ENCODE results near the gene DOCK1. TPM values are rescaled to one million over a fixed set of nuclear protein-coding genes. Genes with fewer than 3 reads are reported as not detected.

The DOCK1 gene
- total RNA-seq, 4 donors from 2014 or later: 4.3 to 6.0 (median 4.8) TPM

DNA sequence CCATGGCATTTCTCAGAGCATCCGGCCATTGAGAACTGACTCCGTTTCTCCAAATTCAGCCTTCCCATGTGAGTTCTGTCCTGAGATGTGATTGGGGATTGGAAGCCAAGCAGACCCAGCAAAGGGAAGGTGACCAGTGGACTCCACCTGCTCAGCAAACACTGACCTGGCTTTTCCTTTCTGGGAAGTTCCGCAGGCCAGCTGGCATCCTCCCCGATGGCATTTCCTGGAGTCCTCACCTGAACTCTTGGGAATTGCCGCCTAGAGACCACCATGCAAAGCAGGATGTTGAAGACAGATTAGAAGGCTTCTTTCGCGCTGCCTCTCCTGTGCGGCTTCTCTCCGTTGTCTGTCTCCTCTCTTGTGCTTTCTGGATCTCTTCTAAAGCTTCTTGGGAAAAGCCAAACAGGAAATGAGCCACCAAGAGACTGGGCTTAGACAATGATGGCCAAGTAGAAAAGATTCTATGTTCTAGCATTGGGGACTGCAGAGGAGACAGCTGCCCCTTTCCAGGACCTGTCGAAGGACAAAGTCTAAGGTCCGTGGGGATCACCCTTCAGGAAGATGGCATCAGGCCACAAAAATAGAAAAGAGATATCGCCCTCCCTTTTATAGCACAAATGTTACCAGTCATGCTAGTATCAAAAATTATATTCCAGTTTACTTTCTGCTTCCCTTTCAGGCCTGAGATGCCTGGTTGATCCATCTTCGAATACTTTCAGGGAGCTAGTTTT is 394.9 kb downstream of the DOCK1 start:
- ATAC-seq (no peak), DNase-seq (no peak)
- Histone ChIP-seq H3K4me3 (no peak overlapping the region), H3K9me3 (no peaks in the 10 kb centered on the region), H3K27ac (no peak overlapping the region), H3K4me1 (no peaks in the 10 kb centered on the region), H3K36me3 (no peaks in the 10 kb centered on the region), H3K27me3 (no peaks in the 10 kb centered on the region)
- in situ Hi-C loops (cut with MboI; ENCODE audit: low sequenced_read_pairs in 4 of 4): no loop called here
- TF ChIP-seq, protein P1, sequence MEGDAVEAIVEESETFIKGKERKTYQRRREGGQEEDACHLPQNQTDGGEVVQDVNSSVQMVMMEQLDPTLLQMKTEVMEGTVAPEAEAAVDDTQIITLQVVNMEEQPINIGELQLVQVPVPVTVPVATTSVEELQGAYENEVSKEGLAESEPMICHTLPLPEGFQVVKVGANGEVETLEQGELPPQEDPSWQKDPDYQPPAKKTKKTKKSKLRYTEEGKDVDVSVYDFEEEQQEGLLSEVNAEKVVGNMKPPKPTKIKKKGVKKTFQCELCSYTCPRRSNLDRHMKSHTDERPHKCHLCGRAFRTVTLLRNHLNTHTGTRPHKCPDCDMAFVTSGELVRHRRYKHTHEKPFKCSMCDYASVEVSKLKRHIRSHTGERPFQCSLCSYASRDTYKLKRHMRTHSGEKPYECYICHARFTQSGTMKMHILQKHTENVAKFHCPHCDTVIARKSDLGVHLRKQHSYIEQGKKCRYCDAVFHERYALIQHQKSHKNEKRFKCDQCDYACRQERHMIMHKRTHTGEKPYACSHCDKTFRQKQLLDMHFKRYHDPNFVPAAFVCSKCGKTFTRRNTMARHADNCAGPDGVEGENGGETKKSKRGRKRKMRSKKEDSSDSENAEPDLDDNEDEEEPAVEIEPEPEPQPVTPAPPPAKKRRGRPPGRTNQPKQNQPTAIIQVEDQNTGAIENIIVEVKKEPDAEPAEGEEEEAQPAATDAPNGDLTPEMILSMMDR (IDR thresholded peaks at IDR 0.05 in 4 of 5, conservative IDR thresholded peaks at IDR 0.05 in 1 of 5): no peak
- TF ChIP-seq POLR2A (IDR thresholded peaks at IDR 0.05): no peak
- intact Hi-C loops (cut with DNase I; ENCODE audit: low total_unique reads): no loop called here

DNA sequence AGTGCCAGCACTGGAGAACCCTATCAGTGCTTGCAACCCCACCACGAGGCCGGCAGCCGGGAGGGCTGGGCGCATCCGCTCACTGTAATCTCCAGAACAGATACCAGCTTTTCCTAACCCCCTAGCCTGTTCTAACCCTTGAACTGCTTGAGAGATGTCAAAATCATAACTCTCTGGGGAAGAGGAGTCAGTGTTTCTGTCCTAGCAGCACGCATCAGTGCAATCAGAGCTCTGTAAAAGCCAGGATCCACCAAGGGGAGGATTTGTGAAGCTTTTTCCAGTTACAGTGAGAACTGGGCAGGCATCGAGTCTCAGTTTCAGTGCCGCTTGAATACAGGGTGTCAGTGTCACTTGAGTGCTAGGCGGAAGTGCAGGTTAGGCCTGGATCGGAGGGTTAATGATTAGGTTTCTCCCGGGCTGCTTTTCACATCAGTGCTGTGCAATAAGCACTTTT is 395.7 kb downstream of the DOCK1 start:
- in situ Hi-C loops (cut with MboI; ENCODE audit: low sequenced_read_pairs in 4 of 4): no loop called here

DNA sequence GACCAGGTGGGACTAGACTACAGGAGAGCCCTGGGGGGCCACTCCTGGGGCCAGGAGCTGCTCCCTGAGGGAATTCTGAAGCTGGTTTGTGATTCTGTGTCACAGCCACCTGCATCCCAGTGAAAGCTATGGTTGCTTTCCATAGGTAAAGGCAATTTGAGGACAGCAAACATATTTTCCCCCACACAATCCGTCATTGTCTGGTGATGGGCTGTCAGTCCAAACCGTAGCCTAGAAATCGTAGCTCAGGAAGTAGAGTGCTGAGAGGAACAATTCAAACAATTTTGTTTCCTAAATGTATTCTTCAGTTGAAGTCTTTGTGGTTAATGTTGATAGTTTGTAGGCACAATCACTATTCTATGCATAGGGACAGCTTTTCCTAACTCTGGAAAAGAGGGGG is 397.1 kb downstream of the DOCK1 start:
- ATAC-seq (no peak), DNase-seq (no peak)
- no peaks in the 10 kb centered on the region for H3K9me3 ChIP-seq
- H3K4me3 ChIP-seq: no peak overlapping the region
- H3K36me3 ChIP-seq: no peaks in the 10 kb centered on the region
- no peaks in the 10 kb centered on the region for H3K4me1 ChIP-seq
- no peak overlapping the region for H3K27ac ChIP-seq
- no peaks in the 10 kb centered on the region for H3K27me3 ChIP-seq
- in situ Hi-C loops (cut with MboI; ENCODE audit: low sequenced_read_pairs in 4 of 4) (no loop called here), intact Hi-C loops (cut with DNase I; ENCODE audit: low total_unique reads) (no loop called here)
- TF ChIP-seq, protein P1 (IDR thresholded peaks at IDR 0.05 in 4 of 5, conservative IDR thresholded peaks at IDR 0.05 in 1 of 5): no peak
- TF ChIP-seq POLR2A (IDR thresholded peaks at IDR 0.05): no peak

More for the DNA sequence above, 395.7 kb downstream of the DOCK1 start:
- H3K27me3 ChIP-seq: no peaks in the 10 kb centered on the region
- no peaks in the 10 kb centered on the region for H3K36me3 ChIP-seq
- H3K27ac ChIP-seq: no peak overlapping the region
- DNase-seq: no peak
- TF ChIP-seq, protein P1 (IDR thresholded peaks at IDR 0.05 in 4 of 5, conservative IDR thresholded peaks at IDR 0.05 in 1 of 5): no peak
- TF ChIP-seq POLR2A (IDR thresholded peaks at IDR 0.05): no peak
- H3K9me3 ChIP-seq: no peaks in the 10 kb centered on the region
- intact Hi-C loops (cut with DNase I; ENCODE audit: low total_unique reads): no loop called here
- no peak overlapping the region for H3K4me3 ChIP-seq
- no peaks in the 10 kb centered on the region for H3K4me1 ChIP-seq
- ATAC-seq: no peak

DNA sequence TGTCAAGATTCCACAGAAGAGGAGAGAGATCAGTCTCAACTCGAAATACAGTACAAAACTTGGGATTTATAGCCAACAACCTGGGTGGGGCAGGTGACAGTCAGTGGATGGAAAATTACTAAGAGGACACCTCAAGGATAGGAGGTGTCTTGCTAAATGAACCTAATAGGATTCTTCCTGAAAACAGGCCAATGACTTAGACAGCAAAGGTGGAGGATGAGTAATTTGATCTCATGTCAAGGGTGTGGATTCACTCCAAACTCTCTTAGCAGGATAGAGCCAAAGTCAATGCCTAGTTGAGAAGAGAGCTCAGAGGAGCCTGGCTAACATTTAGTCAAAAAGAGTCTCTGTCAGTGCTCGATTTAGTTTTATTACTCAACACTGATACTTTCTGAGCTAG is 397.9 kb downstream of the DOCK1 start:
- Histone ChIP-seq H3K27me3 (no peaks in the 10 kb centered on the region), H3K4me1 (no peaks in the 10 kb centered on the region), H3K4me3 (no peak overlapping the region), H3K9me3 (no peaks in the 10 kb centered on the region), H3K36me3 (no peaks in the 10 kb centered on the region), H3K27ac (no peak overlapping the region)
- intact Hi-C loops (cut with DNase I; ENCODE audit: low total_unique reads) (no loop called here), in situ Hi-C loops (cut with MboI; ENCODE audit: low sequenced_read_pairs in 4 of 4) (no loop called here)
- DNase-seq (no peak), ATAC-seq (no peak)
- no peak for TF ChIP-seq POLR2A (IDR thresholded peaks at IDR 0.05)
- TF ChIP-seq, protein P1 (IDR thresholded peaks at IDR 0.05 in 4 of 5, conservative IDR thresholded peaks at IDR 0.05 in 1 of 5): no peak

All from gastrocnemius medialis (tissue), 4 donors.